ENCODE results near the gene PARVB.
"Not testable (repeated sequence)": the region's sequence is repeated elsewhere in the genome, so short reads cannot be mapped to it uniquely, and the experiment has no call there.

PARVB gene

GRCh38 chr22:43998679-43999264 is 25.3 kb upstream of the PARVB start:
- no peak for DNase-seq (ENCODE audit: low spot score)

- DNase-seq (ENCODE audit: low spot score): no peak
Measured at GRCh38 chr22:43999378-43999777, 24.7 kb upstream of the PARVB start.

GRCh38 chr22:44000123-44000522 is 24.0 kb upstream of the PARVB start:
- no peak for DNase-seq (ENCODE audit: low spot score)

- no peak for DNase-seq (ENCODE audit: low spot score)
Measured at GRCh38 chr22:44001521-44001920, 22.6 kb upstream of the PARVB start.

GRCh38 chr22:44002324-44002723 is 21.8 kb upstream of the PARVB start:
- DNase-seq (ENCODE audit: low spot score): no peak

GRCh38 chr22:44002997-44003396 is 21.1 kb upstream of the PARVB start:
- peak; percentile 6 for DNase-seq (ENCODE audit: low spot score)

- DNase-seq (ENCODE audit: low spot score): no peak
Measured at GRCh38 chr22:44003405-44004103, 20.5 kb upstream of the PARVB start.

- no peak for DNase-seq (ENCODE audit: low spot score)
Measured at GRCh38 chr22:44004104-44004460, 20.0 kb upstream of the PARVB start.

GRCh38 chr22:44005524-44005923 is 18.6 kb upstream of the PARVB start:
- DNase-seq (ENCODE audit: low spot score): no peak

GRCh38 chr22:44012162-44012561 is 11.9 kb upstream of the PARVB start:
- DNase-seq (ENCODE audit: low spot score): no peak

- DNase-seq (ENCODE audit: low spot score): no peak
Measured at GRCh38 chr22:44012591-44012990, 11.5 kb upstream of the PARVB start.

GRCh38 chr22:44014241-44014640 is 9.9 kb upstream of the PARVB start:
- DNase-seq (ENCODE audit: low spot score): no peak

GRCh38 chr22:44016586-44016985 is 7.5 kb upstream of the PARVB start:
- not testable (repeated sequence) for DNase-seq (ENCODE audit: low spot score)

GRCh38 chr22:44018594-44018993 is 5.5 kb upstream of the PARVB start:
- DNase-seq (ENCODE audit: low spot score): no peak

- no peak for DNase-seq (ENCODE audit: low spot score)
Measured at GRCh38 chr22:44019416-44019815, 4.7 kb upstream of the PARVB start.

- DNase-seq (ENCODE audit: low spot score): no peak
Measured at GRCh38 chr22:44019846-44020245, 4.3 kb upstream of the PARVB start.

GRCh38 chr22:44020981-44021380 is 3.1 kb upstream of the PARVB start:
- no peak for DNase-seq (ENCODE audit: low spot score)

- peak; percentile 51 for DNase-seq (ENCODE audit: low spot score)
Measured at GRCh38 chr22:44023404-44024287, 456 bp upstream of the PARVB start.

- DNase-seq (ENCODE audit: low spot score): peak; percentile 34
Measured at GRCh38 chr22:44025171-44026065, 1.3 kb downstream of the PARVB start.

GRCh38 chr22:44026066-44026629 is 2.0 kb downstream of the PARVB start:
- DNase-seq (ENCODE audit: low spot score): peak; percentile 39

GRCh38 chr22:44026630-44027511 is 2.8 kb downstream of the PARVB start:
- peak; percentile 68 for DNase-seq (ENCODE audit: low spot score)

Data from SW480 (cell line).